ENCODE measurements around the gene CHST15. TPM values are rescaled to one million over a fixed set of nuclear protein-coding genes. Genes with fewer than 3 reads are reported as not detected.

The CHST15 gene
- total and polyA plus RNA-seq, 2 of the 13 experiments (the other 11 are each of a cell fraction or from before 2014, with no cell fraction given), result 1.4 to 94.7 TPM

DNA sequence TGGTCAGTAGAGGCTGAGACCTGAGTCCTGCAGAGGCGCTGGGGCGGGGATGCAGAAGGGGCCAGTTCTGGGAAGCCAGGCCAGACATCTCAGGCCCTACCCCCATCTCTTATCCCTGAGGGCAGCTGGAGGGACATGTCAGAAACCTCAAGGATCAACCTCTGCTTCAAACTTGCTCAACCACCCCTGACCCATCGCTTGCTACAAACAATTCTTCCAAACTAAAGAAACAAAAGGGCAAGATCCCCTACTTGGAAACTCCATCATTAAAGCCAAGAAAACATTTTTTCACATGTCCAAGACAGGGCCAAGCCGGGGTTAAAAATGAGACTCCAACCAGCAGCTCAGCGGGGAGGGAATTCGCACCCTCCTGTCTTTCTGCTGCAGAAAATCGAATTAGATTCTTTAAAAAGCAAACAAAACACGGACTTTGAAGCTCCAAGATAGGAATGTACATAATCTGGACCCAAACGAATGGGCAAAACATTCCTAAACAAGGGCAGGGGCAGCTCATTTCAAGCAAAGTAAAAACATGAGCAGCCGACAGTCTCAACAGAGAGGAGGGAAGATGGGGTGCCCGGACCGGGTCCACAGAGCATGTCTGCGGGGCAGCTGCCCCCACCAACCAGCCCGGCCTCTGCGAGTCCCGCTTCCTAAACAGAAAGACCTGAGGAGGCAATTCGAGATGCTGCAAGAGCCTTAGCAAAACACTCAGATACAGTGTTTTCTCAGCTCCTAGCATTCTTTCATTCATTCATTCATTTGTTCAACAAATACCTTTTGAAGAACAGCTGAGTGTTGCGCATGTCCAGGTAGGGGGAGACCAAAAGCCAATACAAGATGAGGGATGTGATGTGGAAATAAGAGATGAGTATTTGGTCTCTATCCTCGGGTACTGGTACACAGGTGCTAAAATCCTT, 44.8 kb downstream of the CHST15 start (continued):
- TF ChIP-seq, protein P1, sequence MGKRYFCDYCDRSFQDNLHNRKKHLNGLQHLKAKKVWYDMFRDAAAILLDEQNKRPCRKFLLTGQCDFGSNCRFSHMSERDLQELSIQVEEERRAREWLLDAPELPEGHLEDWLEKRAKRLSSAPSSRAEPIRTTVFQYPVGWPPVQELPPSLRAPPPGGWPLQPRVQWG (CRISPR knock-in tag; IDR thresholded peaks at IDR 0.05; ENCODE audit: borderline replicate concordance, low read depth), result no peak
- TF ChIP-seq CC2D1A (CRISPR knock-in tag; IDR thresholded peaks at IDR 0.05), result no peak
- no peak for TF ChIP-seq ZEB1 (IDR thresholded peaks at IDR 0.05; ENCODE audit: insufficient replicate concordance, low read depth)
- TF ChIP-seq SRSF9 (IDR thresholded peaks at IDR 0.05; ENCODE audit: borderline replicate concordance, insufficient read depth, low read depth, low read length, poor library complexity, severe bottlenecking), result no peak
- no peak for TF ChIP-seq KLF12 (CRISPR knock-in tag; IDR thresholded peaks at IDR 0.05; ENCODE audit: borderline replicate concordance)
- TF ChIP-seq SP5 (CRISPR knock-in tag; IDR thresholded peaks at IDR 0.05; ENCODE audit: borderline replicate concordance, low read depth), result peak; percentile 75
- TF ChIP-seq GTF3A (CRISPR knock-in tag; conservative IDR thresholded peaks at IDR 0.05), result no peak
- TF ChIP-seq, protein P2, sequence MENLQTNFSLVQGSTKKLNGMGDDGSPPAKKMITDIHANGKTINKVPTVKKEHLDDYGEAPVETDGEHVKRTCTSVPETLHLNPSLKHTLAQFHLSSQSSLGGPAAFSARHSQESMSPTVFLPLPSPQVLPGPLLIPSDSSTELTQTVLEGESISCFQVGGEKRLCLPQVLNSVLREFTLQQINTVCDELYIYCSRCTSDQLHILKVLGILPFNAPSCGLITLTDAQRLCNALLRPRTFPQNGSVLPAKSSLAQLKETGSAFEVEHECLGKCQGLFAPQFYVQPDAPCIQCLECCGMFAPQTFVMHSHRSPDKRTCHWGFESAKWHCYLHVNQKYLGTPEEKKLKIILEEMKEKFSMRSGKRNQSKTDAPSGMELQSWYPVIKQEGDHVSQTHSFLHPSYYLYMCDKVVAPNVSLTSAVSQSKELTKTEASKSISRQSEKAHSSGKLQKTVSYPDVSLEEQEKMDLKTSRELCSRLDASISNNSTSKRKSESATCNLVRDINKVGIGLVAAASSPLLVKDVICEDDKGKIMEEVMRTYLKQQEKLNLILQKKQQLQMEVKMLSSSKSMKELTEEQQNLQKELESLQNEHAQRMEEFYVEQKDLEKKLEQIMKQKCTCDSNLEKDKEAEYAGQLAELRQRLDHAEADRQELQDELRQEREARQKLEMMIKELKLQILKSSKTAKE (CRISPR knock-in tag; IDR thresholded peaks at IDR 0.05; ENCODE audit: borderline replicate concordance), result peak; percentile 89
- TF ChIP-seq ZNF672 (CRISPR knock-in tag; IDR thresholded peaks at IDR 0.05), result no peak
- TF ChIP-seq JARID2 (CRISPR knock-in tag; IDR thresholded peaks at IDR 0.05; ENCODE audit: insufficient replicate concordance), result no peak
- TF ChIP-seq HOXA3 (CRISPR knock-in tag; IDR thresholded peaks at IDR 0.05), result peak; percentile 61; the same call in 1 of the 2 replicates
- no peak for TF ChIP-seq ZNF367 (CRISPR knock-in tag; IDR thresholded peaks at IDR 0.05; ENCODE audit: borderline replicate concordance)
- no peak for TF ChIP-seq FOXC1 (CRISPR knock-in tag; IDR thresholded peaks at IDR 0.05; ENCODE audit: borderline replicate concordance)
- TF ChIP-seq ARNT (IDR thresholded peaks at IDR 0.05), result no peak
- TF ChIP-seq, protein P3, sequence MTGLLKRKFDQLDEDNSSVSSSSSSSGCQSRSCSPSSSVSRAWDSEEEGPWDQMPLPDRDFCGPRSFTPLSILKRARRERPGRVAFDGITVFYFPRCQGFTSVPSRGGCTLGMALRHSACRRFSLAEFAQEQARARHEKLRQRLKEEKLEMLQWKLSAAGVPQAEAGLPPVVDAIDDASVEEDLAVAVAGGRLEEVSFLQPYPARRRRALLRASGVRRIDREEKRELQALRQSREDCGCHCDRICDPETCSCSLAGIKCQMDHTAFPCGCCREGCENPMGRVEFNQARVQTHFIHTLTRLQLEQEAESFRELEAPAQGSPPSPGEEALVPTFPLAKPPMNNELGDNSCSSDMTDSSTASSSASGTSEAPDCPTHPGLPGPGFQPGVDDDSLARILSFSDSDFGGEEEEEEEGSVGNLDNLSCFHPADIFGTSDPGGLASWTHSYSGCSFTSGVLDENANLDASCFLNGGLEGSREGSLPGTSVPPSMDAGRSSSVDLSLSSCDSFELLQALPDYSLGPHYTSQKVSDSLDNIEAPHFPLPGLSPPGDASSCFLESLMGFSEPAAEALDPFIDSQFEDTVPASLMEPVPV (CRISPR knock-in tag; IDR thresholded peaks at IDR 0.05), result no peak
- TF ChIP-seq ZFY (CRISPR knock-in tag; IDR thresholded peaks at IDR 0.05), result peak; percentile 24; the same call in 1 of the 2 replicates
- TF ChIP-seq, protein P4, sequence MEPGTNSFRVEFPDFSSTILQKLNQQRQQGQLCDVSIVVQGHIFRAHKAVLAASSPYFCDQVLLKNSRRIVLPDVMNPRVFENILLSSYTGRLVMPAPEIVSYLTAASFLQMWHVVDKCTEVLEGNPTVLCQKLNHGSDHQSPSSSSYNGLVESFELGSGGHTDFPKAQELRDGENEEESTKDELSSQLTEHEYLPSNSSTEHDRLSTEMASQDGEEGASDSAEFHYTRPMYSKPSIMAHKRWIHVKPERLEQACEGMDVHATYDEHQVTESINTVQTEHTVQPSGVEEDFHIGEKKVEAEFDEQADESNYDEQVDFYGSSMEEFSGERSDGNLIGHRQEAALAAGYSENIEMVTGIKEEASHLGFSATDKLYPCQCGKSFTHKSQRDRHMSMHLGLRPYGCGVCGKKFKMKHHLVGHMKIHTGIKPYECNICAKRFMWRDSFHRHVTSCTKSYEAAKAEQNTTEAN (CRISPR knock-in tag; conservative IDR thresholded peaks at IDR 0.05), result peak; percentile 42; the same call in 1 of the 2 replicates
- no peak for TF ChIP-seq MATR3 (CRISPR knock-in tag; IDR thresholded peaks at IDR 0.05)
- TF ChIP-seq ATF7-NPFF (CRISPR knock-in tag; IDR thresholded peaks at IDR 0.05; ENCODE audit: low read depth), result peak; percentile 38; the same call in 1 of the 2 replicates
- no peak for TF ChIP-seq ZNF552 (CRISPR knock-in tag; IDR thresholded peaks at IDR 0.05; ENCODE audit: borderline replicate concordance)
- TF ChIP-seq, protein P5, sequence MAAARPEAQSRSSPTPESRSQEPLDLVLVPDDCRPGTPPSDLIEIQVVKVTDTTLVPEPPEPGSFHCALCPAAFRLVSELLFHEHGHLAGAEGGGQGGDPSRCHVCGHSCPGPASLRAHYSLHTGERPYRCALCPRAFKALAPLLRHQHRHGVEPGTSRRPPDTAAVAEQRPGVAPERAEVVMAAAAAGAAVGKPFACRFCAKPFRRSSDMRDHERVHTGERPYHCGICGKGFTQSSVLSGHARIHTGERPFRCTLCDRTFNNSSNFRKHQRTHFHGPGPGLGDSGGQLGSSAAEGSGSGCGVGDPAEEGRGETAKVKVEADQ (CRISPR knock-in tag; IDR thresholded peaks at IDR 0.05; ENCODE audit: borderline replicate concordance), result no peak
- TF ChIP-seq ZFP41 (CRISPR knock-in tag; IDR thresholded peaks at IDR 0.05; ENCODE audit: borderline replicate concordance), result no peak
- 0 out of 2 replicates have a peak, but pooled peaks have one; percentile 12 for TF ChIP-seq RAD21 (CRISPR knock-in tag; IDR thresholded peaks at IDR 0.05)

All from HepG2 (cell line).